HL-60 (cell line): ENCODE measurements around the gene TIMM9.
"Not testable (repeated sequence)": the region's sequence is repeated elsewhere in the genome, so short reads cannot be mapped to it uniquely, and the experiment has no call there.

Source experiments
- GABPA ChIP-seq: IDR thresholded peaks from 2 replicates; pipeline ENCODE4 v1.6.1; 2012; ENCODE audit warnings: low read depth
- POLR2AphosphoS5 ChIP-seq: IDR thresholded peaks from 2 replicates; pipeline ENCODE4 v1.6.1; 2012; ENCODE audit warnings: low read depth
- TF ChIP-seq, protein P1 (sequence below): IDR thresholded peaks from one replicate; pipeline ENCODE4 v1.5.1; 2011; ENCODE audit warnings: low read length, control low read depth, inconsistent platforms; ENCODE audit not compliant: insufficient read depth

GRCh38 chr14:58416934-58417333 lies 10.4 kb downstream of the TIMM9 start:
- TF ChIP-seq, protein P1, sequence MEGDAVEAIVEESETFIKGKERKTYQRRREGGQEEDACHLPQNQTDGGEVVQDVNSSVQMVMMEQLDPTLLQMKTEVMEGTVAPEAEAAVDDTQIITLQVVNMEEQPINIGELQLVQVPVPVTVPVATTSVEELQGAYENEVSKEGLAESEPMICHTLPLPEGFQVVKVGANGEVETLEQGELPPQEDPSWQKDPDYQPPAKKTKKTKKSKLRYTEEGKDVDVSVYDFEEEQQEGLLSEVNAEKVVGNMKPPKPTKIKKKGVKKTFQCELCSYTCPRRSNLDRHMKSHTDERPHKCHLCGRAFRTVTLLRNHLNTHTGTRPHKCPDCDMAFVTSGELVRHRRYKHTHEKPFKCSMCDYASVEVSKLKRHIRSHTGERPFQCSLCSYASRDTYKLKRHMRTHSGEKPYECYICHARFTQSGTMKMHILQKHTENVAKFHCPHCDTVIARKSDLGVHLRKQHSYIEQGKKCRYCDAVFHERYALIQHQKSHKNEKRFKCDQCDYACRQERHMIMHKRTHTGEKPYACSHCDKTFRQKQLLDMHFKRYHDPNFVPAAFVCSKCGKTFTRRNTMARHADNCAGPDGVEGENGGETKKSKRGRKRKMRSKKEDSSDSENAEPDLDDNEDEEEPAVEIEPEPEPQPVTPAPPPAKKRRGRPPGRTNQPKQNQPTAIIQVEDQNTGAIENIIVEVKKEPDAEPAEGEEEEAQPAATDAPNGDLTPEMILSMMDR = not testable (repeated sequence)
- TF ChIP-seq POLR2AphosphoS5, GABPA: not testable (repeated sequence)
